ENCODE results near the gene PPP6R2.

The PPP6R2 gene

GRCh38 chr22:50439871-50440331 lies 96.8 kb downstream of the PPP6R2 start:
- Histone ChIP-seq H3K27me3 (ENCODE audit: control insufficient read depth, low read length) (no peaks in the 10 kb centered on the region), H3K36me3 (ENCODE audit: control insufficient read depth, low read length) (peaks cover 72% of the 10 kb centered on the region), H3K79me2 (ENCODE audit: control insufficient read depth, low read length) (no peaks in the 10 kb centered on the region), H3K9me2 (replicated peaks; ENCODE audit: control insufficient read depth, low read length) (no peaks in the 10 kb centered on the region), H3K4me2 (ENCODE audit: low read length) (no peak overlapping the region), H3K4me3 (ENCODE audit: low read length) (no peak overlapping the region), H3K4me1 (ENCODE audit: control insufficient read depth, low read length) (no peaks in the 10 kb centered on the region), H3F3A (ENCODE audit: control insufficient read depth, insufficient read depth) (peaks cover 11% of the 10 kb centered on the region), H3K9me3 (ENCODE audit: control insufficient read depth, insufficient read depth, low read length) (no peaks in the 10 kb centered on the region), H3K27ac (ENCODE audit: low read depth, low read length) (no peak overlapping the region), H4K20me1 (ENCODE audit: control insufficient read depth, insufficient read depth, low read depth, low read length) (no peaks in the 10 kb centered on the region; the same call in 1 of the 2 replicates)
- TF ChIP-seq CTCF (IDR thresholded peaks at IDR 0.05; ENCODE audit: low read depth, low read length, poor library complexity, severe bottlenecking) (no peak), EZH2phosphoT487 (IDR thresholded peaks at IDR 0.05; ENCODE audit: borderline replicate concordance, low read length) (no peak)

GRCh38 chr22:50440544-50441249 lies 97.6 kb downstream of the PPP6R2 start:
- Histone ChIP-seq H3K36me3 (ENCODE audit: control insufficient read depth, low read length) (peaks cover 73% of the 10 kb centered on the region), H3K4me2 (ENCODE audit: low read length) (no peak overlapping the region), H3F3A (ENCODE audit: control insufficient read depth, insufficient read depth) (peaks cover 18% of the 10 kb centered on the region), H3K9me3 (ENCODE audit: control insufficient read depth, insufficient read depth, low read length) (no peaks in the 10 kb centered on the region), H3K9me2 (replicated peaks; ENCODE audit: control insufficient read depth, low read length) (no peaks in the 10 kb centered on the region), H3K79me2 (ENCODE audit: control insufficient read depth, low read length) (no peaks in the 10 kb centered on the region), H3K27ac (ENCODE audit: low read depth, low read length) (no peak overlapping the region), H3K27me3 (ENCODE audit: control insufficient read depth, low read length) (no peaks in the 10 kb centered on the region), H3K4me3 (ENCODE audit: low read length) (no peak overlapping the region), H3K4me1 (ENCODE audit: control insufficient read depth, low read length) (peaks cover 6% of the 10 kb centered on the region; the same call in 1 of the 2 replicates), H4K20me1 (ENCODE audit: control insufficient read depth, insufficient read depth, low read depth, low read length) (no peaks in the 10 kb centered on the region; the same call in 1 of the 2 replicates)
- TF ChIP-seq EZH2phosphoT487 (IDR thresholded peaks at IDR 0.05; ENCODE audit: borderline replicate concordance, low read length), result no peak

GRCh38 chr22:50441428-50441993 lies 98.4 kb downstream of the PPP6R2 start:
- Histone ChIP-seq H3K27me3 (ENCODE audit: control insufficient read depth, low read length) (no peaks in the 10 kb centered on the region), H3K4me1 (ENCODE audit: control insufficient read depth, low read length) (peaks cover 9% of the 10 kb centered on the region; the same call in 1 of the 2 replicates), H3K27ac (ENCODE audit: low read depth, low read length) (no peak overlapping the region), H3K4me2 (ENCODE audit: low read length) (no peak overlapping the region), H3K9me2 (replicated peaks; ENCODE audit: control insufficient read depth, low read length) (no peaks in the 10 kb centered on the region), H4K20me1 (ENCODE audit: control insufficient read depth, insufficient read depth, low read depth, low read length) (no peaks in the 10 kb centered on the region; the same call in 1 of the 2 replicates), H3K9me3 (ENCODE audit: control insufficient read depth, insufficient read depth, low read length) (no peaks in the 10 kb centered on the region), H3K4me3 (ENCODE audit: low read length) (no peak overlapping the region), H3F3A (ENCODE audit: control insufficient read depth, insufficient read depth) (peaks cover 21% of the 10 kb centered on the region), H3K79me2 (ENCODE audit: control insufficient read depth, low read length) (no peaks in the 10 kb centered on the region), H3K36me3 (ENCODE audit: control insufficient read depth, low read length) (peaks cover 73% of the 10 kb centered on the region)
- TF ChIP-seq CTCF (IDR thresholded peaks at IDR 0.05; ENCODE audit: low read depth, low read length, poor library complexity, severe bottlenecking) (no peak), EZH2phosphoT487 (IDR thresholded peaks at IDR 0.05; ENCODE audit: borderline replicate concordance, low read length) (no peak)

- Histone ChIP-seq H3K79me2 (ENCODE audit: control insufficient read depth, low read length) (peaks cover 4% of the 10 kb centered on the region; the same call in 1 of the 2 replicates), H3K9me3 (ENCODE audit: control insufficient read depth, insufficient read depth, low read length) (no peaks in the 10 kb centered on the region), H3K27me3 (ENCODE audit: control insufficient read depth, low read length) (no peaks in the 10 kb centered on the region), H3K9me2 (replicated peaks; ENCODE audit: control insufficient read depth, low read length) (no peaks in the 10 kb centered on the region), H3K4me2 (ENCODE audit: low read length) (no peak overlapping the region), H4K20me1 (ENCODE audit: control insufficient read depth, insufficient read depth, low read depth, low read length) (no peaks in the 10 kb centered on the region; the same call in 1 of the 2 replicates), H3F3A (ENCODE audit: control insufficient read depth, insufficient read depth) (peaks cover 21% of the 10 kb centered on the region), H3K4me3 (ENCODE audit: low read length) (no peak overlapping the region), H3K36me3 (ENCODE audit: control insufficient read depth, low read length) (peaks cover 80% of the 10 kb centered on the region), H3K27ac (ENCODE audit: low read depth, low read length) (no peak overlapping the region), H3K4me1 (ENCODE audit: control insufficient read depth, low read length) (peaks cover 9% of the 10 kb centered on the region; the same call in 1 of the 2 replicates)
- TF ChIP-seq CTCF (IDR thresholded peaks at IDR 0.05; ENCODE audit: low read depth, low read length, poor library complexity, severe bottlenecking), result no peak
- no peak for TF ChIP-seq EZH2phosphoT487 (IDR thresholded peaks at IDR 0.05; ENCODE audit: borderline replicate concordance, low read length)
These were observed 100.1 kb downstream of the PPP6R2 start for GRCh38 chr22:50443197-50443596.

Data from DOHH2 (cell line).